ENCODE data around the gene TTLL8. TPM values are rescaled to one million over a fixed set of nuclear protein-coding genes. Genes with fewer than 3 reads are reported as not detected.
"Not testable (repeated sequence)": the region's sequence is repeated elsewhere in the genome, so short reads cannot be mapped to it uniquely, and the experiment has no call there.

Gene TTLL8
- total RNA-seq, 2 donors from 2014 or later = not detected

DNA sequence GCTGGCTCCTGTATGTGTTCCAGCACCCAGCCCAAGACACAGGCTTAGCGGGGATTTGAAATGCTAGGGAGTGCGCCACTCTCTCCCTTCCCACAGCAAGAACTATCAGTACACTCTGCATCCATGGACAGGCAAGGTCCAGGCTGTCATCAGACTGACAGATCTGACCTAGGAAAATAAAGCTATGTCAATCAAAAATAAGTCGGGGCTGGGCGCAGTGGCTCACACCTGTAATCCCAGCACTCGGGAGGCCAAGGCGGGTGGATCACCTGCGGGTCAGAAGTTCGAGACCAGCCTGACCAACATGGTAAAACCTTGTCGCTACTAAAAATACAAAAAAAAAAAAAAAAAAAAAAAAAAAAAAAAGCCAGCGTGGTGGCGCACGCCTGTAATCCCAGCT is 30.0 kb upstream of the TTLL8 start:
- no peak for DNase-seq
- H3K27me3 ChIP-seq = peaks cover 0 to 7% of the 10 kb centered on the region in 2 donors
- H3K9me3 ChIP-seq = no peaks in the 10 kb centered on the region
- H3K4me1 ChIP-seq = no peaks in the 10 kb centered on the region
- no peak overlapping the region for H3K4me3 ChIP-seq
- intact Hi-C loops (cut with DNase I) = no loop called here
- no peak for ATAC-seq
- WGBS, 2 donors = 86 to 88% methylated on average over 9 to 10 of the region's 12 CpGs
- TF ChIP-seq, protein P1, sequence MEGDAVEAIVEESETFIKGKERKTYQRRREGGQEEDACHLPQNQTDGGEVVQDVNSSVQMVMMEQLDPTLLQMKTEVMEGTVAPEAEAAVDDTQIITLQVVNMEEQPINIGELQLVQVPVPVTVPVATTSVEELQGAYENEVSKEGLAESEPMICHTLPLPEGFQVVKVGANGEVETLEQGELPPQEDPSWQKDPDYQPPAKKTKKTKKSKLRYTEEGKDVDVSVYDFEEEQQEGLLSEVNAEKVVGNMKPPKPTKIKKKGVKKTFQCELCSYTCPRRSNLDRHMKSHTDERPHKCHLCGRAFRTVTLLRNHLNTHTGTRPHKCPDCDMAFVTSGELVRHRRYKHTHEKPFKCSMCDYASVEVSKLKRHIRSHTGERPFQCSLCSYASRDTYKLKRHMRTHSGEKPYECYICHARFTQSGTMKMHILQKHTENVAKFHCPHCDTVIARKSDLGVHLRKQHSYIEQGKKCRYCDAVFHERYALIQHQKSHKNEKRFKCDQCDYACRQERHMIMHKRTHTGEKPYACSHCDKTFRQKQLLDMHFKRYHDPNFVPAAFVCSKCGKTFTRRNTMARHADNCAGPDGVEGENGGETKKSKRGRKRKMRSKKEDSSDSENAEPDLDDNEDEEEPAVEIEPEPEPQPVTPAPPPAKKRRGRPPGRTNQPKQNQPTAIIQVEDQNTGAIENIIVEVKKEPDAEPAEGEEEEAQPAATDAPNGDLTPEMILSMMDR (IDR thresholded peaks at IDR 0.05) = no peak
- TF ChIP-seq POLR2A (IDR thresholded peaks at IDR 0.05) = no peak
- H3K36me3 ChIP-seq (replicated peaks in 1 of 2; ENCODE audit: insufficient read depth in 1 of 2, low read depth in 2 of 2) = no peaks in the 10 kb centered on the region
- H3K27ac ChIP-seq = no peak overlapping the region

DNA sequence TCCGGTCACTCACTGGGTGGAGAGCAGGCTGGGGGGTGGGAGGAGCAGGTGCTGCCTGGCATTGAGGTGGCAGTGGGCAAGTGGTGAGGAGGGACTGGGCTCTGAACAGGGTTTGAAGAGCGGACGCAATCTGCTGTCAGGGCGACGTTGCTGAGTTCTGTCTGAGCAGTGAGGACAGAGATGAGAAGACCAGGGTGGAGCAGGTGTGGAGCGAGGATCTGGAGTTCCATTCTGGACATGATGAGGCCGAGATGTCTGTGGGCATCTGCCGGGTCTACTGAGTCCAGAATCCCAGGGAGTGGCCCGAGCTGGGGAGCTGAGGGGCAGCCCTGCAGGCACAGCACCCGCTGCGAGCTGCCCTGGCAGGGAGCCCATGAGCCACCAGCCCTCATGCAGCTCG is 29.5 kb upstream of the TTLL8 start:
- no peak for DNase-seq
- Histone ChIP-seq H3K36me3 (replicated peaks in 1 of 2; ENCODE audit: insufficient read depth in 1 of 2, low read depth in 2 of 2) (no peaks in the 10 kb centered on the region), H3K9me3 (no peaks in the 10 kb centered on the region), H3K4me1 (no peaks in the 10 kb centered on the region), H3K27ac (no peak overlapping the region), H3K4me3 (no peak overlapping the region), H3K27me3 (peaks cover 0 to 6% of the 10 kb centered on the region in 2 donors)
- 82 to 84% methylated on average over 7 to 12 of the region's 12 CpGs for WGBS, 2 donors
- TF ChIP-seq, protein P1 (IDR thresholded peaks at IDR 0.05) = no peak
- no peak for TF ChIP-seq POLR2A (IDR thresholded peaks at IDR 0.05)
- no peak for ATAC-seq
- intact Hi-C loops (cut with DNase I) = no loop called here

DNA sequence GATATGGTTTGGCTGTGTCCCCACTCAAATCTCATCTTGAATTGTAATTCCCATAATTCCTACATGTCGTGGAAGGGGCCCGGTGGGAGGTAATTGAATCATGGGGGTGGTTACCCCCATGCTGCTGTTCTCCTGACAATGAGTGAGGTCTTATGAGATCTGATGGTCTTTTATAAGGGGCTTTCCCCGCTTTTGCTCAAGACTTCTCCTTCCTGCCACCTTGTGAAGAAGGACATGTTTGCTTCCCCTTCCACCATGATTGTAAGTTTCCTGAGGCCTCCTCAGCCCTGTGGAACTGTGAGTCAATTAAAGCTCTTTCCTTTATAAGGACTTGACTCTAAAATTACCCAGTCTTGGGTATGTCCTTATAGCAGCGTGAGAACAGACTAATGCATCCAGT is 28.9 kb upstream of the TTLL8 start:
- DNase-seq; H3K27ac ChIP-seq; H3K36me3 ChIP-seq (replicated peaks in 1 of 2; ENCODE audit: insufficient read depth in 1 of 2, low read depth in 2 of 2); H3K9me3 ChIP-seq; H3K27me3 ChIP-seq; H3K4me1 ChIP-seq; intact Hi-C loops (cut with DNase I); H3K4me3 ChIP-seq; ATAC-seq: not testable (repeated sequence)
- 86 to 94% methylated on average over 4 of the region's 4 CpGs for WGBS, 2 donors

DNA sequence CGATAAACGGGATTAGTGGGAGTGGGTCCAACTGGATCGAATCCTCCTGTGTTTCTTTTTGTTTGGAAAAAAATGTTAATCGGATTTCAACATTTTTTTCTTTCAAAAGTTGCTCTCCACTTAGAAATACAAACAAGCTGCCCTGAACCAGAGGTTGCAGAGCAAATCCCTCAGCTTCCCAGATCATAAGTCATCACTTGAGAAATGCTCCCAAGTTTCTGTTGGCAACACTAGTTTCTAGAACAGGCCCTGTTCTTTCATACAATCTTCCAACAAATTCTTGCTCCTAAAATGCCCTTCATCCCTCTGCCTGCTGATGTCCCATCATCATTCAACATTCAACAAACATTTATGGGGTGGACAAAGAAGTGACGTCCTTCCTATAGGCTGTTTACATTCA is 28.4 kb upstream of the TTLL8 start:
- ATAC-seq (no peak), DNase-seq (no peak)
- peaks cover 0 to 3% of the 10 kb centered on the region in 2 donors for H3K27me3 ChIP-seq
- 60 to 69% methylated on average over 5 of the region's 5 CpGs for WGBS, 2 donors
- no peaks in the 10 kb centered on the region for H3K9me3 ChIP-seq
- no peak overlapping the region for H3K27ac ChIP-seq
- H3K36me3 ChIP-seq (replicated peaks in 1 of 2; ENCODE audit: insufficient read depth in 1 of 2, low read depth in 2 of 2) = no peaks in the 10 kb centered on the region
- TF ChIP-seq, protein P1 (IDR thresholded peaks at IDR 0.05) = no peak
- no peak for TF ChIP-seq POLR2A (IDR thresholded peaks at IDR 0.05)
- intact Hi-C loops (cut with DNase I) = no loop called here
- H3K4me3 ChIP-seq = no peak overlapping the region
- H3K4me1 ChIP-seq = no peaks in the 10 kb centered on the region

DNA sequence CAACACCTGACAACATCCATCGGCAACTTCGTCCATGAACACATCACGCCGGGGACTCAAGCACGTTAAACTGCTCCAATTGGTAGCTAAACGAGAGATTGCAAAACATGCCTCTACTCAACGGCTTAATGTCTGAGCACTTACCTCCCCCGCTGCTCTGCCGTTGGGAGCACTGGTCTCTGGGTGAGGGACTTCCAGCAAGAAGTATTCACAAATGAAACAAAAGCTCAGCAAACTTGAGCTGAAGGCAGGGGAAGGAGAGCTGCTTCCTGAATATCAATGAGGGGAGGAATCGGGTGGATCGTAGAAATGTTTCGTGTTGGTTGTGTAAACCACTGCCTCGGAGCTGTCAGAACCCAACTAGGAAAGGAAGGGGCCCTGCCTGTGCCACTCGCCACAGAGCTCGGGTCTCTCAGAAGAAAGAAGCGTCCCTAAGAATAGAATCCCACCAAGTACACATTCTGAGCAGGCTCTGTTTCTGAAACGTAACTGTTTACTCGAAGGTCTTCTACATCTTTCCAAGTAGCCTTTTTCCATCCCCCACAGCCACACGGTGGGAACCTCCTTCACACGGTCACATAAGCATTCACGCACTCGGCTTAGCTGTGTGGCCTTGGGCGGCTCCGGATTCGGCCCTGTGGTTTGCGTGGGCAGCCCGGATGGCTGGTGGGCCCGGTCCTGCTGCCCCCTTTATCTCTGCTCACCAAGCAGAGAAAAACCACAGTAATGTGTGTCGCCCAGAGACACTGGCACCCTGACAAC is 27.3 kb upstream of the TTLL8 start, which contains the start of gene MLC1:
MLC1 (minus strand) TSS at position 216 of the 762 bp plus-strand sequence. CDS start 524 bp downstream, outside the sequence.
- H3K27me3 ChIP-seq = peaks cover 0 to 3% of the 10 kb centered on the region in 2 donors
- no peaks in the 10 kb centered on the region for H3K4me1 ChIP-seq
- no peaks in the 10 kb centered on the region for H3K9me3 ChIP-seq
- H3K4me3 ChIP-seq = no peak within 1 kb of the TSS
- intact Hi-C loops (cut with DNase I) = no loop called here
- no peak within 1 kb of the TSS for H3K27ac ChIP-seq
- 42 to 48% methylated on average over 27 to 29 of the region's 29 CpGs for WGBS, 2 donors
- DNase-seq = no peak
- no peaks in the 10 kb centered on the region for H3K36me3 ChIP-seq (replicated peaks in 1 of 2; ENCODE audit: insufficient read depth in 1 of 2, low read depth in 2 of 2)
- TF ChIP-seq, protein P1 (IDR thresholded peaks at IDR 0.05) = no peak
- no peak for TF ChIP-seq POLR2A (IDR thresholded peaks at IDR 0.05)
- ATAC-seq = no peak
